Tibial nerve (tissue), 4 donors: Measurements from ENCODE around the gene UBE2G2.

Experiments
- EP300 ChIP-seq, 2 donors: sonication (generic); formaldehyde crosslinking; IDR thresholded peaks; one replicate each; pipeline ENCODE4 v1.6.1; 2017; ENCODE audit warnings: antibody characterized with exemption in 2 of 2, mild to moderate bottlenecking in 1 of 2
- POLR2A ChIP-seq, 2 donors: fragments of 450-650 bp; IDR thresholded peaks; one replicate each; pipeline ENCODE4 v1.6.1; 2017; ENCODE audit warnings: antibody characterized with exemption in 2 of 2, mild to moderate bottlenecking in 2 of 2, moderate library complexity in 2 of 2
- TF ChIP-seq, protein P1 (sequence below), 5 experiments: fragments of 200-600 bp in 3 of 5; fragments of 450-650 bp in 2 of 5; sonication (generic) in 3 of 5; IDR thresholded peaks; one replicate each; pipeline ENCODE4 v1.5.1; 2016 to 2019; ENCODE audit warnings: antibody characterized with exemption in 5 of 5, mild to moderate bottlenecking in 3 of 5, moderate library complexity in 2 of 5

DNA sequence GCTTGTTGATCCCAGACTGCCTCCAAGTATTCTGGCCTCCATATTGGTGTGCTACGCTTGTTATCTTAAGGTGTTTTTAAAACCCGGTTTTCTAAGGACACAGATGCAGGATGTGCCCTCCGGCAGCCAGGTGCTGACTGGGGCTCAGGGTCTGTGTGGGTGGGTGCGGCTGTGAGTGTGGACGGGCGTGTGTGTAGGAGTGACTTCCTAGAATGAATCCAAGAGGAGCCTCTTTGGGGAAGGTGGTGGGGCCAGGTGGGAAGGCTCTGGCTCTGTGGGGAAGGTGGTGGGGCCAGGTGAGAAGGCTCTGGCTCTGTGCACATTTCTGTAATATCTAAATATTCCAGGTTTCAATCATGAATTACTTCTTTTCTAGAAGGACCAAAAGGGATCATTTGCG lies 77.4 kb downstream of the UBE2G2 start:
- TF ChIP-seq, protein P1, sequence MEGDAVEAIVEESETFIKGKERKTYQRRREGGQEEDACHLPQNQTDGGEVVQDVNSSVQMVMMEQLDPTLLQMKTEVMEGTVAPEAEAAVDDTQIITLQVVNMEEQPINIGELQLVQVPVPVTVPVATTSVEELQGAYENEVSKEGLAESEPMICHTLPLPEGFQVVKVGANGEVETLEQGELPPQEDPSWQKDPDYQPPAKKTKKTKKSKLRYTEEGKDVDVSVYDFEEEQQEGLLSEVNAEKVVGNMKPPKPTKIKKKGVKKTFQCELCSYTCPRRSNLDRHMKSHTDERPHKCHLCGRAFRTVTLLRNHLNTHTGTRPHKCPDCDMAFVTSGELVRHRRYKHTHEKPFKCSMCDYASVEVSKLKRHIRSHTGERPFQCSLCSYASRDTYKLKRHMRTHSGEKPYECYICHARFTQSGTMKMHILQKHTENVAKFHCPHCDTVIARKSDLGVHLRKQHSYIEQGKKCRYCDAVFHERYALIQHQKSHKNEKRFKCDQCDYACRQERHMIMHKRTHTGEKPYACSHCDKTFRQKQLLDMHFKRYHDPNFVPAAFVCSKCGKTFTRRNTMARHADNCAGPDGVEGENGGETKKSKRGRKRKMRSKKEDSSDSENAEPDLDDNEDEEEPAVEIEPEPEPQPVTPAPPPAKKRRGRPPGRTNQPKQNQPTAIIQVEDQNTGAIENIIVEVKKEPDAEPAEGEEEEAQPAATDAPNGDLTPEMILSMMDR (IDR thresholded peaks at IDR 0.05), result no peak
- TF ChIP-seq POLR2A (IDR thresholded peaks at IDR 0.05) (no peak), EP300 (IDR thresholded peaks at IDR 0.05) (no peak)
